Measurements from ENCODE around the gene PDS5A.

DNA sequence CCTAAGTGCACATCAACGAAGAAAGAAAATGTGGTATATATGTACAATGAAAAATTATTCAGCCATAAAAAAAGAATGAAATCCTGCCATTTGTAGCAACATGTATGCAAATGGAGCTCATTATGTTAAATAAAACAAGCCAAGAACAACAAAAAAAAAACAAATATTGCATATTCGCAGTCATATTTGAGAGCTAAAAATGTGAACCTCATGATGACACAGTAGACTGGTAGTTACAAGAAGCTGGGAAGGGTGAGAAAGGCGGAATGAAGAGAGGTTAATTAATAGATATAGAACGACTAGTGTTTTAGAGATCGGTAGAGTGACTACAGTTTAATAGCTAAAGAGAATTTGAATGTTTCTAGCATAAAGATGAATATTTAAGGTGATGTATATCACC, 89.2 kb downstream of the PDS5A start:
- TF ChIP-seq, protein P1, sequence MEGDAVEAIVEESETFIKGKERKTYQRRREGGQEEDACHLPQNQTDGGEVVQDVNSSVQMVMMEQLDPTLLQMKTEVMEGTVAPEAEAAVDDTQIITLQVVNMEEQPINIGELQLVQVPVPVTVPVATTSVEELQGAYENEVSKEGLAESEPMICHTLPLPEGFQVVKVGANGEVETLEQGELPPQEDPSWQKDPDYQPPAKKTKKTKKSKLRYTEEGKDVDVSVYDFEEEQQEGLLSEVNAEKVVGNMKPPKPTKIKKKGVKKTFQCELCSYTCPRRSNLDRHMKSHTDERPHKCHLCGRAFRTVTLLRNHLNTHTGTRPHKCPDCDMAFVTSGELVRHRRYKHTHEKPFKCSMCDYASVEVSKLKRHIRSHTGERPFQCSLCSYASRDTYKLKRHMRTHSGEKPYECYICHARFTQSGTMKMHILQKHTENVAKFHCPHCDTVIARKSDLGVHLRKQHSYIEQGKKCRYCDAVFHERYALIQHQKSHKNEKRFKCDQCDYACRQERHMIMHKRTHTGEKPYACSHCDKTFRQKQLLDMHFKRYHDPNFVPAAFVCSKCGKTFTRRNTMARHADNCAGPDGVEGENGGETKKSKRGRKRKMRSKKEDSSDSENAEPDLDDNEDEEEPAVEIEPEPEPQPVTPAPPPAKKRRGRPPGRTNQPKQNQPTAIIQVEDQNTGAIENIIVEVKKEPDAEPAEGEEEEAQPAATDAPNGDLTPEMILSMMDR (IDR thresholded peaks at IDR 0.05) = no peak
- no peak for TF ChIP-seq POLR2A (IDR thresholded peaks at IDR 0.05)
